ENCODE results near the gene SHPK.

The SHPK gene

DNA sequence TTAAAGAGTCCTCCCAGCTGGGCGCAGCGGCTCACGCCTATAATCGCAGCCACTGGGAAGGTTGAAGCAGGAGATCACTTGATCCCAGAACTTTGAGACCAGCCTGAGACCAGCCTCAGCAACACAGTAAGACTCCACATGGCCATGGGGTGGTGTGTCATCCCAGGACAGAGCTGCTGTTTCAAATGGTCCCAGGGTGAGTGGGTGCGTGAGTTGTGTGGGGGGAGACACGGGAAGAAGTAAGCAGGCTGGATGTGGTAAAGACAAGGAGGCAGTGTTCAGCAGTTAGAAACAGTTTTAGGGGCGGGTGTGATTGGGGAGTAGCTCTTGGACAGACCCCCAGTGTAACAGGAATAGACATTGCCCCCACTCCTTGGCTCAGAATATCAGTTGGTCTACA is 3.8 kb downstream of the SHPK start:
- TF ChIP-seq, protein P1, sequence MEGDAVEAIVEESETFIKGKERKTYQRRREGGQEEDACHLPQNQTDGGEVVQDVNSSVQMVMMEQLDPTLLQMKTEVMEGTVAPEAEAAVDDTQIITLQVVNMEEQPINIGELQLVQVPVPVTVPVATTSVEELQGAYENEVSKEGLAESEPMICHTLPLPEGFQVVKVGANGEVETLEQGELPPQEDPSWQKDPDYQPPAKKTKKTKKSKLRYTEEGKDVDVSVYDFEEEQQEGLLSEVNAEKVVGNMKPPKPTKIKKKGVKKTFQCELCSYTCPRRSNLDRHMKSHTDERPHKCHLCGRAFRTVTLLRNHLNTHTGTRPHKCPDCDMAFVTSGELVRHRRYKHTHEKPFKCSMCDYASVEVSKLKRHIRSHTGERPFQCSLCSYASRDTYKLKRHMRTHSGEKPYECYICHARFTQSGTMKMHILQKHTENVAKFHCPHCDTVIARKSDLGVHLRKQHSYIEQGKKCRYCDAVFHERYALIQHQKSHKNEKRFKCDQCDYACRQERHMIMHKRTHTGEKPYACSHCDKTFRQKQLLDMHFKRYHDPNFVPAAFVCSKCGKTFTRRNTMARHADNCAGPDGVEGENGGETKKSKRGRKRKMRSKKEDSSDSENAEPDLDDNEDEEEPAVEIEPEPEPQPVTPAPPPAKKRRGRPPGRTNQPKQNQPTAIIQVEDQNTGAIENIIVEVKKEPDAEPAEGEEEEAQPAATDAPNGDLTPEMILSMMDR (IDR thresholded peaks at IDR 0.05; ENCODE audit: insufficient read depth, low read length, poor library complexity, severe bottlenecking): no peak
- H3K36me3 ChIP-seq (ENCODE audit: control insufficient read depth, insufficient read depth, low read length): peaks cover 9% of the 10 kb centered on the region

DNA sequence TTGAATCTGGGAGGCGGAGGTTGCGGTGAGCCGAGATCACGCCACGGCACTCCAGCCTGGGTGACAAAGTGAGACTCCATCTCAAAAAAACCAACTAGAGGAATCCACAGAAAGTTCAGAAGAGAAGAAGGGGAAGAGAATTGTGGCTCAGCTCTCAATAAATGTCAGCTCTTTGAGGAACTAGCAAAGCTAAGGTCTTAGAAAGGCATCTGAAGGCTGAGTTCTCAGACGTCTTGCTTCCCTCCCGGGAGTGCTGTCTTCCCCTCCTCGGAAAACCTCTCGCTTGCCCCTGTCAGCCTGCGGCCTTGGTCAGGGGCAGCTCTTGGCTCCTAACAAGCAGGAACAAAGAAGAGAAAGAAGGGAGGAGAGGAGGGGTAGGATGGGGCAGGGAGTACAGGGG is 5.3 kb downstream of the SHPK start:
- no peak for DNase-seq (ENCODE audit: extremely low read depth, insufficient read length)
- peaks cover 11% of the 10 kb centered on the region for H3K36me3 ChIP-seq (ENCODE audit: control insufficient read depth, insufficient read depth, low read length)
- H3K4me3 ChIP-seq (replicated peaks; ENCODE audit: low read depth, low read length): no peak overlapping the region
- no peaks in the 10 kb centered on the region for H3K27me3 ChIP-seq (replicated peaks; ENCODE audit: control insufficient read depth, insufficient read depth, low read length)
- TF ChIP-seq, protein P1 (IDR thresholded peaks at IDR 0.05; ENCODE audit: insufficient read depth, low read length, poor library complexity, severe bottlenecking): no peak

More for the DNA sequence above, 3.8 kb downstream of the SHPK start:
- Histone ChIP-seq H3K27me3 (replicated peaks; ENCODE audit: control insufficient read depth, insufficient read depth, low read length) (no peaks in the 10 kb centered on the region), H3K4me3 (replicated peaks; ENCODE audit: low read depth, low read length) (no peak overlapping the region)
- no peak for DNase-seq (ENCODE audit: extremely low read depth, insufficient read length)

DNA sequence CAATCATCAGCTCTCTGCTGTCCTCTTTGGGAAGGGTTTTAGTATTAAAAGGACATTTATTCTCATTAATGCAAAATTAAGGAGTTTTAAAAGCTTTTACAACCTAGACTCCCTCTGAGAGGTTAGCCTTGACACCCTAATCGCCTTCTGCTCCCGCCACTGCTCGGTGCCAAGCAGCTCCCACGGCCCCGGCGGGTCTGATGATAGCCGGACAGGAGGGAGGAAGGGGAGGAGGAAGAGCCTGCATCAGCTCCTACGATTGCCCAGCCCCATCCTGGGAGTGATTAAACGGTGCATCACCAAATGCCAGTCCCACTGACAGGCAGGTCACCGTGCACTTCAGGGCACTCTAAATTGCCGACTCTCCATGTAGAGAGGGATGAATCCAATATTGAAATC is 8.3 kb downstream of the SHPK start:
- TF ChIP-seq, protein P1 (IDR thresholded peaks at IDR 0.05; ENCODE audit: insufficient read depth, low read length, poor library complexity, severe bottlenecking): no peak
- no peak for DNase-seq (ENCODE audit: extremely low read depth, insufficient read length)
- peaks cover 24% of the 10 kb centered on the region for H3K36me3 ChIP-seq (ENCODE audit: control insufficient read depth, insufficient read depth, low read length)

DNA sequence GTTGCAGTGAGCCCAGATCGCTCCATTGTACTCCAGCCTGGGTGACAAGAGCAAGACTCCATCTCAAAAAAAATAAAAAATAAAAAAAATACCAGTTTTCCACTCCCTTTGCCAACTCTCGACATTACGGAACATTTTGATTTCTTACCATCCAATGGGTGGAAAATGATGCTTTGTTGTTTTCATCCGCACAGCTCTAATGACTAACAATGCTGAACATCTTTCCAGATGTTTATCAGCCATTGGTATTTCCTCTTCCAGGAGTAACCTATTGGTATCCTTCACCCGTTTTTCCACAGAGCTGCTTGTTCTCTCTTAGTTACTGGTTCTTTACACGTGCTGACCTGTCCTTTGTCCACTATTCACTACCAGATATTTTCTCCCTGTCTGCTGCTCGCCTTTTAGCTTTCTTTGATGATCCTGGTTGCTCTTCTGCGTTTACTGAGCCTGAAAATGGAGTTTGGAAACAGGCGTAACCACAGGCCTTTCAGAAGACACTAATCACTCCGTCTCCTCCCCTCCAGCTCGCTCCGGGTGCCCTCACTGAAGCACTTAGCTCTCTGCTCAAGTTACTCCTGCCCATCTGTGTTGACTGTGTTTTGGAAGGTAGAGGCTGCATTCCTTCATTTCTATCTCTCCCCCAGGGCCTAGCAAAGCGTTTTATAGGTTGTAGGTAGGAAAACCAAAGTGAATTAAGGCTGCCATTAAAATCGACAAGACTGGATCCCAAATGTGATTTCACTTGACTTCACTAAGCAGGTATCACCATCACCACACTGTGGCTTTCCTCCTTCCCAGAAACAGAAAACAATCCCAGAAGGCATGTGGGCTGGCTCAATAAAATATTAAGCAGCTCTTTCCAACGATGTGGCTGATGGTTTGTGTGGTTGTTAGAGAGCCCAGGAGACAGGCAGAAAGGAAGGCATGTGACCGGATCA is 8.9 kb downstream of the SHPK start:
- H3K27me3 ChIP-seq (replicated peaks; ENCODE audit: control insufficient read depth, insufficient read depth, low read length): no peaks in the 10 kb centered on the region
- H3K36me3 ChIP-seq (ENCODE audit: control insufficient read depth, insufficient read depth, low read length): peaks cover 23% of the 10 kb centered on the region
- H3K4me3 ChIP-seq (replicated peaks; ENCODE audit: low read depth, low read length): no peak overlapping the region
- TF ChIP-seq, protein P1 (IDR thresholded peaks at IDR 0.05; ENCODE audit: insufficient read depth, low read length, poor library complexity, severe bottlenecking): no peak
- no peak for DNase-seq (ENCODE audit: extremely low read depth, insufficient read length)

More for the DNA sequence above, 8.3 kb downstream of the SHPK start:
- H3K27me3 ChIP-seq (replicated peaks; ENCODE audit: control insufficient read depth, insufficient read depth, low read length): no peaks in the 10 kb centered on the region
- no peak overlapping the region for H3K4me3 ChIP-seq (replicated peaks; ENCODE audit: low read depth, low read length)

DNA sequence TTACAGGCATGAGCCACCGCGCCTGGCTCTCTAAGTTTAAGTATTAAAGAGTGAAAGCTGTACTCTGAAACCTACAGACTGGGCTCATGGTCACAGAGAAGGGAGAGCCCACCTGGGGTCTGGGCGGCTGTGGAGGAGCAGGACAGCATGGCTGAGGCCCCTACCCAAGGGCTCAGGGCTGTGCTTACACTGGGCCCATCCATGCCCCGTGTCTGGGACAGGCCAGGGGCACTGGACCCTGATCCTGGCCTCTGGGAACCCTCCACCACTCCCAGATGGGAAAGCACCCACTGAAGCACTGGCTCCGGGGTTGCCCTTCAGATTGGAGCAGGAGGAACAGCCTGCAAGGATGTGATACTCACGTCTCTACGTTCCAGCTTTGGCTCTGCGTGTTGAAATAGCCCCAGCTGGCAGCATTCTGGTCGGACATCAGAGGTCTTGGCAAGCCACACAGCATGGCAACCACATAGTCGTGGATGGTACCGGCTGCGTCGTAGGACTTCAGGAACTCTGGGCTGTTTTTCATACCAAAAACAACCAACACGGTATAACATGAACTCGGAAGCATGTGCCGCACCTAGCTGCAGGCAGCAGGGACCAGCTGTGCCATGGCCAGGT is 13.0 kb downstream of the SHPK start:
- DNase-seq (ENCODE audit: extremely low read depth, insufficient read length): no peak
- no peak overlapping the region for H3K4me3 ChIP-seq (replicated peaks; ENCODE audit: low read depth, low read length)
- peaks cover 24% of the 10 kb centered on the region for H3K36me3 ChIP-seq (ENCODE audit: control insufficient read depth, insufficient read depth, low read length)
- no peaks in the 10 kb centered on the region for H3K27me3 ChIP-seq (replicated peaks; ENCODE audit: control insufficient read depth, insufficient read depth, low read length)
- TF ChIP-seq, protein P1 (IDR thresholded peaks at IDR 0.05; ENCODE audit: insufficient read depth, low read length, poor library complexity, severe bottlenecking): no peak
